ENCODE results near the gene FCAMR. TPM values are rescaled to one million over a fixed set of nuclear protein-coding genes. Genes with fewer than 3 reads are reported as not detected.

FCAMR gene, protein sequence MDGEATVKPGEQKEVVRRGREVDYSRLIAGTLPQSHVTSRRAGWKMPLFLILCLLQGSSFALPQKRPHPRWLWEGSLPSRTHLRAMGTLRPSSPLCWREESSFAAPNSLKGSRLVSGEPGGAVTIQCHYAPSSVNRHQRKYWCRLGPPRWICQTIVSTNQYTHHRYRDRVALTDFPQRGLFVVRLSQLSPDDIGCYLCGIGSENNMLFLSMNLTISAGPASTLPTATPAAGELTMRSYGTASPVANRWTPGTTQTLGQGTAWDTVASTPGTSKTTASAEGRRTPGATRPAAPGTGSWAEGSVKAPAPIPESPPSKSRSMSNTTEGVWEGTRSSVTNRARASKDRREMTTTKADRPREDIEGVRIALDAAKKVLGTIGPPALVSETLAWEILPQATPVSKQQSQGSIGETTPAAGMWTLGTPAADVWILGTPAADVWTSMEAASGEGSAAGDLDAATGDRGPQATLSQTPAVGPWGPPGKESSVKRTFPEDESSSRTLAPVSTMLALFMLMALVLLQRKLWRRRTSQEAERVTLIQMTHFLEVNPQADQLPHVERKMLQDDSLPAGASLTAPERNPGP
- total RNA-seq (not detected), polyA plus RNA-seq (not detected)

DNA sequence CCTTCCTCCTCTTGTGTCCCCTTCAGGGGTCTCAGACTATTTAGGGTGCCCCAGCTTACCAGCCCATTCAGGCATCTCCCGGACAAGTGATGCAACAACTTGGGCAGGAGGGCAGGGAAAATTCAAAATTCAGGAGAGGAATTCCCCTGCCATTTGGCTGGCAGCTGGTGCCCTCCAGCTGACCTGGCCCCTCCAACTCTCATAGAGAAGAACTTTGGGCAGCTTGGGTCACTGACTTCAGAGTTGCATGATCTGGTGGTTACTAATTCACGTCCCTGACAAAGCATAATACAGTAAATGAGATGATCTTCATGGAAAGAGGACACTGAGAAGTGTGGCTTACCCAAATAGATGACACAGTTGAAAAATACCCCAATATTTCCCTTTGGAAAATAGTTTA, at the start of gene FCAMR:
Gene FCAMR (minus strand): TSS at position 15 of the 400 bp plus-strand sequence. CDS start 335 bp downstream, outside the sequence.
- Mint-ChIP-seq H3K4me3 (no peak within 1 kb of the TSS), H3K27me3 (peaks cover 9 to 23% of the 10 kb centered on the region in 2 donors), H3K4me1 (peaks cover 9 to 15% (median 13%) of the 10 kb centered on the region in 3 donors), H3K36me3 (no peaks in the 10 kb centered on the region), H3K9me3 (no peaks in the 10 kb centered on the region), H3K27ac (peak within 1 kb of the TSS in 1 of 8 donors; percentile 15)
- H3K27ac ChIP-seq (ENCODE audit: low read depth, low read length), result no peak within 1 kb of the TSS
- CTCF ChIA-PET, result interaction anchor here (1.7 to 5.5 kb wide), 2 partner anchors 11 to 16 kb away, joined by 3 to 23 read pairs; no protein-coding TSS in a partner anchor
- POLR2A ChIA-PET, result no interaction called here
- no peak for DNase-seq
- no peaks in the 10 kb centered on the region for H3K27me3 ChIP-seq (ENCODE audit: insufficient read depth, low read length, poor library complexity, severe bottlenecking)
- H3K36me3 ChIP-seq (ENCODE audit: insufficient read depth, low read length), result no peaks in the 10 kb centered on the region
- H3K9me3 ChIP-seq (ENCODE audit: low read length), result no peaks in the 10 kb centered on the region
- H3K4me1 ChIP-seq (ENCODE audit: insufficient read depth, low read length), result peaks cover 12% of the 10 kb centered on the region
- H3K4me3 ChIP-seq (ENCODE audit: low read length), result no peak within 1 kb of the TSS

DNA sequence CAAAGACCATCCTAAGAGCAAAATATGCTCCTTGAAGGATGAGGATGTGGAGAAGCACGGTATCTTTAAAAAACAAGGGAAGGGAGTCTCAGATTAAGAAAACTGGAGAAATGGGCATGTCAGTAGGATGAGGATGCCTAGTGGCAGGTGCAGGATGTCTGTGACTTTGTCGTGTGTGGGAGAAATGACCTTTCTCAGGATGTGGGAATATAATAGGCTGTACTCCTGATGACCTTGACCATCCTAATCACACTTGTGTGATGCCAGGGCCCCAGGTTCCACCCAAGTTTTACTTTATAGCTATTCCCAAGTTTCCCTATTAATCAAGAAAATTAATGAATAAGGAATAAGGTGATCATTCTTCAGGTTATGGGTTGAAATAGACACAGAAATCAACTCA, 49.4 kb upstream of the FCAMR start:
- H3K4me3 ChIP-seq (ENCODE audit: low read length), result no peak overlapping the region
- H3K27ac ChIP-seq (ENCODE audit: low read depth, low read length), result peak overlapping the region; percentile 76
- Mint-ChIP-seq H3K4me1 (no peaks in the 10 kb centered on the region), H3K36me3 (no peaks in the 10 kb centered on the region), H3K9me3 (no peaks in the 10 kb centered on the region), H3K27ac (no peak overlapping the region), H3K4me3 (no peak overlapping the region), H3K27me3 (peaks cover 26 to 53% of the 10 kb centered on the region in 2 donors)
- no peaks in the 10 kb centered on the region for H3K36me3 ChIP-seq (ENCODE audit: insufficient read depth, low read length)
- no peaks in the 10 kb centered on the region for H3K9me3 ChIP-seq (ENCODE audit: low read length)
- CTCF ChIA-PET, result no interaction called here
- DNase-seq, result no peak
- H3K27me3 ChIP-seq (ENCODE audit: insufficient read depth, low read length, poor library complexity, severe bottlenecking), result peaks cover 4% of the 10 kb centered on the region
- POLR2A ChIA-PET, result no interaction called here
- no peaks in the 10 kb centered on the region for H3K4me1 ChIP-seq (ENCODE audit: insufficient read depth, low read length)

DNA sequence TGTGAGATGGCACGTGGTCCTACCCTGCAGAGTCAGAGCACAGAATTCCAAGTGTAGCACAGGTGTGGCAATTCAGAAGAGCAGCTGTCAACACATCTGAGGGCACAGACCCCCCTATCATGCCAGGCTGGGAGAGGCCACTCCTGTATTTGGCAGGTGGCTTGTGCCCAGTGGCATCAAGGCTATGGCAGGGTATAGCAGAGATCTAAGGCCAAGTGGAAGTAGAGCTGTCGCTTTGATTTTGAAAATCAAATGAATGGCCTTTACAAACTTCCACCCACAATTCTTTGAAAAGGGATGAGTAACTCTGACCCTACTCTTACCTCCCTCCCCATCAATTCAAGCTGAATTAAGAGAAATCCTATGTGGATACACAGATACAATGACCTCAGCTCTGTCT, 48.9 kb upstream of the FCAMR start:
- Mint-ChIP-seq H3K4me3 (no peak overlapping the region), H3K27me3 (peaks cover 22 to 54% of the 10 kb centered on the region in 2 donors), H3K27ac (no peak overlapping the region), H3K4me1 (no peaks in the 10 kb centered on the region), H3K9me3 (no peaks in the 10 kb centered on the region), H3K36me3 (no peaks in the 10 kb centered on the region)
- DNase-seq, result no peak
- Histone ChIP-seq H3K4me1 (ENCODE audit: insufficient read depth, low read length) (no peaks in the 10 kb centered on the region), H3K9me3 (ENCODE audit: low read length) (no peaks in the 10 kb centered on the region), H3K36me3 (ENCODE audit: insufficient read depth, low read length) (no peaks in the 10 kb centered on the region), H3K27ac (ENCODE audit: low read depth, low read length) (no peak overlapping the region), H3K27me3 (ENCODE audit: insufficient read depth, low read length, poor library complexity, severe bottlenecking) (peaks cover 4% of the 10 kb centered on the region), H3K4me3 (ENCODE audit: low read length) (no peak overlapping the region)
- ChIA-PET CTCF (no interaction called here), POLR2A (no interaction called here)

DNA sequence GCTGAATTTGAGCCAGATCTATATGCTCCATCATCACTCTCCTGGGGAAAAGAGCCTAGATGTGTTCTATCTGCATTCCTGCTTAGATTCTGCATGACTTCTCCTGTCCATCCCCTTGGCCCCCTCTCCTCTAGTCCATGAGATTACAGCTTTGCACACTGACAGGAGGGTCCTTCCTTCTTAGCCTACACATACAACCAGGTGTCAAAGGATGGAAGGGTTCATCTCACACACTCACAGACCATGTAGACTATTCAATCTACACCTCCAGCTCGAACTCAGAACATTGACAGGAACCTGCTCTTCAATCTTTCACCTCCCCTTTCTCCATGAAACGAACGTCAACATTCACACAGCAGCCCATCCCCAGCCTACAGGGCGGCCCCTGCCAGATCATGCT, 48.4 kb upstream of the FCAMR start:
- H3K4me1 Mint-ChIP-seq, result no peaks in the 10 kb centered on the region
- H3K4me3 Mint-ChIP-seq, result no peak overlapping the region
- no peak overlapping the region for H3K27ac Mint-ChIP-seq
- Histone ChIP-seq H3K27me3 (ENCODE audit: insufficient read depth, low read length, poor library complexity, severe bottlenecking) (peaks cover 4% of the 10 kb centered on the region), H3K27ac (ENCODE audit: low read depth, low read length) (no peak overlapping the region), H3K9me3 (ENCODE audit: low read length) (no peaks in the 10 kb centered on the region), H3K4me1 (ENCODE audit: insufficient read depth, low read length) (no peaks in the 10 kb centered on the region), H3K4me3 (ENCODE audit: low read length) (no peak overlapping the region), H3K36me3 (ENCODE audit: insufficient read depth, low read length) (no peaks in the 10 kb centered on the region)
- H3K36me3 Mint-ChIP-seq, result no peaks in the 10 kb centered on the region
- H3K9me3 Mint-ChIP-seq, result no peaks in the 10 kb centered on the region
- ChIA-PET POLR2A (no interaction called here), CTCF (interaction anchor here (1.5 kb wide), 1 partner anchor 12 kb away, joined by 4 read pairs; no protein-coding TSS in a partner anchor)
- H3K27me3 Mint-ChIP-seq, result peaks cover 22 to 54% of the 10 kb centered on the region in 2 donors
- no peak for DNase-seq

DNA sequence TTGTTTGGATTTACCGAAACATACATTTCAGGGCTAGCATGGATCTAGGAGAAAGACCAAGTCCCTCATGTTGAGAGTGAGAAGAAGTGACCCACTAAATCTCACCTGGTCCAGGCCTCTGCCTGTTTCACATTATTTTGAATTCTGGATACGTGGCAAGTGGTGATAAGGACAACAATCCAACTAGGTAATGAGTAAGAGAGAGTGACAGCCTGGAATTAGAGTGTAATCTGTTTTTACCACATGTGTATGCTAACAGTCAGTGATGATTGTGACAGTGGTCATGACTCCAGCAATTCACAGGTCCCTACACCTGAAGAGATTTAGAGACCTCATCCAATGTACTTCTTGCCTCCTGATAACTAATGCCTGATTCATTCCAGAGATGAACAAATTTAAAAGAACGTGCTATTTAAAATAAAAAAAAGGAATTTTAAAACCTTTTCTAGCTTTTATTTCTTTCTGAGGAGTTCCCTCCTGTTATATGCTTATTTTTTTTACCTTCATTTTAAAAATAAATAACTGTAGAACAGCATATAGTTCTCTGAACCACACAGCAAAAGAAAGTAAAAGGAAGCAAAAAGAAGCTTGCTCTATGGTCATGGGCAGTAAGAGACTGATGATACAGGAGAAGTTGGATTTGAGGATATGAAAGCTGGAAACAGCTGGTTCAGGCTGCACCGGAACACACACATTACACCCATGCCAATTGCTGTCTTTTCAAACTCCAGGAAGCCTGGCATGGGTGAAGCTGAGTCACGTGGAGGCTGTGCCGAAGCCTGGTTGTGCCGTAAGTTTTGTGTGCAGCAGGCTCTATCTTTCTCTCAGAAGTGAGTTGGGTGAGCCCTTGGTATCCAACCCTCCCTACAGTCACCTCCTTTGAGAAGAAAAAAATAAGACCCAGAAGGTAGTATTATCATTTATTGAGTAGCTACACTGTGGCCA, 47.6 kb upstream of the FCAMR start:
- Mint-ChIP-seq H3K4me1 (no peaks in the 10 kb centered on the region), H3K9me3 (no peaks in the 10 kb centered on the region), H3K27ac (no peak overlapping the region), H3K27me3 (peaks cover 23 to 55% of the 10 kb centered on the region in 2 donors), H3K4me3 (no peak overlapping the region), H3K36me3 (peaks cover 0 to 2% (median 0%) of the 10 kb centered on the region in 3 donors)
- CTCF ChIA-PET, result interaction anchor here (1.5 kb wide), 1 partner anchor 11 kb away, joined by 4 read pairs; no protein-coding TSS in a partner anchor
- POLR2A ChIA-PET, result no interaction called here
- H3K27me3 ChIP-seq (ENCODE audit: insufficient read depth, low read length, poor library complexity, severe bottlenecking), result peaks cover 4% of the 10 kb centered on the region
- no peak overlapping the region for H3K27ac ChIP-seq (ENCODE audit: low read depth, low read length)
- no peaks in the 10 kb centered on the region for H3K4me1 ChIP-seq (ENCODE audit: insufficient read depth, low read length)
- no peak for DNase-seq
- H3K36me3 ChIP-seq (ENCODE audit: insufficient read depth, low read length), result no peaks in the 10 kb centered on the region
- H3K4me3 ChIP-seq (ENCODE audit: low read length), result no peak overlapping the region
- no peaks in the 10 kb centered on the region for H3K9me3 ChIP-seq (ENCODE audit: low read length)

DNA sequence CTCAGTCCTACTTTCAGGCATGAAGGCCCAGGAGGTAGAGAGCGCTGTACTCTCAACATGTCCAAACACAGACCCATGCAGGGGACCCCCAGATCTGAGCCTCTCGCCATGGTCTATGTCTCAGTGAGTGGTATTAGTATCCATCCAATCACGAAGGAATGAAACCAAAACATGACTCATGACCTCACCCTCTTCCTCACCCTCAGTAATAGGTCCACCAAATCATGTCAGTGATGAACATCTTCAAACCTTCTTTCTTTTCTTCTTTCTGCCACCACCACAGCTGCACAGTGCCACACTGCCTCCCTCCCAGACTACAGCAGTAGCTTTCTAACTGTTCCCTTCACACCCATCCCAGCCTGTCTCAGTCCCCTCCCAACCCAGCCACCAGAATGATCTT, 45.5 kb upstream of the FCAMR start:
- CTCF ChIA-PET, result interaction anchor here (1.0 kb wide), 1 partner anchor 9 kb away, joined by 3 read pairs; no protein-coding TSS in a partner anchor
- peaks cover 24 to 60% of the 10 kb centered on the region in 2 donors for H3K27me3 Mint-ChIP-seq
- no peak overlapping the region for H3K4me3 Mint-ChIP-seq
- H3K4me3 ChIP-seq (ENCODE audit: low read length), result no peak overlapping the region
- no peaks in the 10 kb centered on the region for H3K9me3 Mint-ChIP-seq
- H3K27me3 ChIP-seq (ENCODE audit: insufficient read depth, low read length, poor library complexity, severe bottlenecking), result no peaks in the 10 kb centered on the region
- no peak overlapping the region for H3K27ac Mint-ChIP-seq
- H3K27ac ChIP-seq (ENCODE audit: low read depth, low read length), result no peak overlapping the region
- no peak for DNase-seq
- POLR2A ChIA-PET, result no interaction called here
- no peaks in the 10 kb centered on the region for H3K9me3 ChIP-seq (ENCODE audit: low read length)
- no peaks in the 10 kb centered on the region for H3K4me1 Mint-ChIP-seq
- H3K4me1 ChIP-seq (ENCODE audit: insufficient read depth, low read length), result no peaks in the 10 kb centered on the region
- peaks cover 0 to 2% (median 0%) of the 10 kb centered on the region in 3 donors for H3K36me3 Mint-ChIP-seq
- no peaks in the 10 kb centered on the region for H3K36me3 ChIP-seq (ENCODE audit: insufficient read depth, low read length)

DNA sequence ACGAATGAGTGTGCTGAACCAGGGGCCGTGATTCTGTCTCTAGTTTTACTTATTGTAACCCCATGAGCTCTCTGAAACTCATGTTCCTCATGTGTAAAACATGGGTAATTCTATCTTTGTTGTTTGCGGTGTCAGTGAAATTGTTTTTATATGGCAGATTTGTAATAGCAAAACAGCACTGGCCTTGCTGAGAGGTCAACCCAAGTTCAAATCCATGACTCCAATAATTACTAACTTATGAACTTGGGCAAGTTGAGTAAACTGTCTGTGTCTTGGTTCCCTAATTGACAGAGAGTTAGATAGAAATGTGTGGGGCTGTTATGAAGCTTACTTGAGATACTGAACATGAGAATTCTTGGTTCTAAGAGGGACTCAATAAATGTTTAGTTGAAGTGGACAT, 44.5 kb upstream of the FCAMR start:
- CTCF ChIA-PET, result interaction anchor here (2.4 kb wide), 1 partner anchor 10 kb away, joined by 9 read pairs; no protein-coding TSS in a partner anchor

More for the DNA sequence above, 44.5 kb upstream of the FCAMR start:
- Mint-ChIP-seq H3K27ac (no peak overlapping the region), H3K4me3 (no peak overlapping the region), H3K36me3 (peaks cover 0 to 2% (median 0%) of the 10 kb centered on the region in 3 donors), H3K9me3 (no peaks in the 10 kb centered on the region), H3K27me3 (peaks cover 21 to 58% of the 10 kb centered on the region in 2 donors), H3K4me1 (no peaks in the 10 kb centered on the region)
- H3K4me1 ChIP-seq (ENCODE audit: insufficient read depth, low read length), result no peaks in the 10 kb centered on the region
- H3K27me3 ChIP-seq (ENCODE audit: insufficient read depth, low read length, poor library complexity, severe bottlenecking), result no peaks in the 10 kb centered on the region
- no peak for DNase-seq
- no peak overlapping the region for H3K4me3 ChIP-seq (ENCODE audit: low read length)
- no peaks in the 10 kb centered on the region for H3K36me3 ChIP-seq (ENCODE audit: insufficient read depth, low read length)
- POLR2A ChIA-PET, result no interaction called here
- H3K27ac ChIP-seq (ENCODE audit: low read depth, low read length), result no peak overlapping the region
- H3K9me3 ChIP-seq (ENCODE audit: low read length), result no peaks in the 10 kb centered on the region

Measured in CD8-positive, alpha-beta memory T cell (primary cell).